Naive B cell (primary cell): ENCODE measurements around the gene SMIM23. TPM values are rescaled to one million over a fixed set of nuclear protein-coding genes. Genes with fewer than 3 reads are reported as not detected.

ENCODE experiments used
- ATAC-seq, 2 donors: fragments of 150-1000 bp; cut with Tn5 transposase; 2 replicates each; pipeline ENCODE4 v1.10.0; 2021; ENCODE audit warnings: low read depth in 2 of 2, mild to moderate bottlenecking in 2 of 2, moderate library complexity in 2 of 2
- DNase-seq: peaks from one replicate; pipeline ENCODE4 v3.0.0; 2022
- H3K27ac Mint-ChIP-seq, 6 donors: one replicate each; pipeline ENCODE4 v1.8.0; 2020 to 2022; ENCODE audit warnings: mild to moderate bottlenecking in 6 of 6, mixed read lengths in 6 of 6, moderate library complexity in 5 of 6, inconsistent platforms in 2 of 6
- H3K27me3 Mint-ChIP-seq, 3 donors: one replicate each; pipeline ENCODE4 v1.8.0; 2021 to 2022; ENCODE audit warnings: mixed read lengths in 3 of 3, mild to moderate bottlenecking in 1 of 3
- H3K36me3 Mint-ChIP-seq, 2 donors: one replicate each; pipeline ENCODE4 v1.8.0; 2020 to 2022; ENCODE audit warnings: mixed read lengths in 2 of 2, inconsistent platforms in 1 of 2, mild to moderate bottlenecking in 1 of 2
- H3K4me1 Mint-ChIP-seq, 3 donors: one replicate each; pipeline ENCODE4 v1.8.0; 2020 to 2022; ENCODE audit warnings: mixed read lengths in 3 of 3, inconsistent platforms in 1 of 3, mild to moderate bottlenecking in 1 of 3, moderate library complexity in 1 of 3
- H3K4me3 Mint-ChIP-seq, 8 donors: one replicate each; pipeline ENCODE4 v1.8.0; 2020 to 2022; ENCODE audit warnings: mild to moderate bottlenecking in 8 of 8, mixed read lengths in 8 of 8, moderate library complexity in 8 of 8, inconsistent platforms in 2 of 8
- H3K9me3 Mint-ChIP-seq, 7 donors: one replicate each; pipeline ENCODE4 v1.8.0; 2020 to 2022; ENCODE audit warnings: mixed read lengths in 7 of 7, mild to moderate bottlenecking in 5 of 7, inconsistent platforms in 2 of 7, moderate library complexity in 1 of 7
- polyA plus RNA-seq, 6 donors: library from polyadenylated mRNA; unstranded; fragments of 300-500 nt; fragmentation: Illumina TruSeq; gene quantifications; one replicate each; pipeline ENCODE4 v1.2.3, GENCODE V29; 2021; ENCODE audit warnings: low read depth in 6 of 6

The SMIM23 gene
- polyA plus RNA-seq, result not detected

DNA sequence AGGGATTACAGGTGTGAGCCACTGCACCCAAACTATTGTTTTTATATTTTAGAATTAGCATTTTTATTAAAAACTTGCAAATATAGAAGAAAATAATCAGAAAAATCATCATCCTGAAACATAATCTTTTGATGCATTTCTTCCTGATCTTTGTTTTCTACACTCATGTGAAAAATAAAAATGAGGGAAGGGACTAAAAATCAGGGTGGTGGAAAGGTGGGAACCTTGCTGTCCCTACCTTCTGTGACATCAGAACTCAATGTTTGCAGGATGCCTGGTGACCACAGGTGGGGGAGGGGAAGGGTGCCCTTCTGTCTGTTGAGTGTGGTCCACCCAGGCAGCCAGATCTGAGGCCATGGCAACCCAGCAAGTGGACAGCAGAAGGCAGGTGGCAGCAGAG lies at the start of gene SMIM23:
Gene SMIM23 (plus strand): TSS at position 301 of the 400 bp plus-strand sequence. CDS start 55 bp downstream, at position 356.
- no peaks in the 10 kb centered on the region for H3K36me3 Mint-ChIP-seq
- H3K27ac Mint-ChIP-seq, result no peak within 1 kb of the TSS
- H3K4me1 Mint-ChIP-seq, result no peaks in the 10 kb centered on the region
- no peak for ATAC-seq
- no peak for DNase-seq
- peaks cover 0 to 8% (median 0%) of the 10 kb centered on the region in 7 donors for H3K9me3 Mint-ChIP-seq
- H3K4me3 Mint-ChIP-seq, result no peak within 1 kb of the TSS
- H3K27me3 Mint-ChIP-seq, result peaks cover 6 to 10% (median 9%) of the 10 kb centered on the region in 3 donors

DNA sequence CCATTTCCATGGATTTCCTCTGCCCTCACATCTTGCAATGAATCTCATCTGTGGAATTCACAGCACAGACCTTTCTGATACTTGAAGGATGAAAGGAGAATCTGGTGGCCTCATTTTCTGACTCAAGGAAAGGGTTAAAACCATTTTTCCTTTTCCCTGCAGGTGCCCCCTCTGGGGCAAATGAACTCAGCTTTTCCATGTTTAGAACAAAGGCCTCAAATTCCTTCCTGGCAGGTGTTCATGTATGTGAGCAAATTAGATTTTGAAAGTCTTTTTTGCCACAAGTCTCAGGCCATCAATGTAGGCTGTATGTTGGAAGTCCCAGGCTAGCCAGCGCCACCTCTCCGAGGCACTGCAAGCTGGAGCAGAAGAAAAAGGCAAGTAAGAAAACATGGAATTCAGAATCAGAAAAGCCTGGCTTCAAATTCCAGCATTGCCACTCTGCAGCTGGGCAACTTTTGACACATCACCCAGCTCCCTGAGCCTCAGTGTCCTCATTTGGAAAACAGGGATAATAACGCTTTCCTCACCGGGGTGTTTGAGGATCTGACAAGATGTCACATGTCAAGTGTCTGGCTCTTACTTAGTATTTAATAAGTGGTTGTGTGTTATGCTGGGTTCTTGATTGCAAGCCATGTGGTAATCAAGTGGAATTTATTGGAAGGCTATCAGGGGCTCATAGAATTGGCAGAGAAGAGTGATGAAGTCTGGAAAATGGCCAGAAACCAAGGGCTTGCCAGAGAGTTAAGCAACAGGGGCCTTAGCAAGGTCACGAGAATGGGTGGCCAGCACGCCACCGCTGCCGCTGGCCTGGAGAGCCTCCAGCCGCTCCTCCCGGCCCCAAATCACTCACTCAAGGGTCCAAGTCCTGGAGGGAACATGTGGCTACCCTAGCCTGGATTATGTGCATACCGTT lies 48.4 kb upstream of the SMIM23 start:
- no peaks in the 10 kb centered on the region for H3K36me3 Mint-ChIP-seq
- no peaks in the 10 kb centered on the region for H3K9me3 Mint-ChIP-seq
- peaks cover 11 to 13% (median 12%) of the 10 kb centered on the region in 3 donors for H3K4me1 Mint-ChIP-seq
- H3K4me3 Mint-ChIP-seq, result no peak overlapping the region
- DNase-seq, result no peak
- H3K27ac Mint-ChIP-seq, result no peak overlapping the region
- no peak for ATAC-seq
- no peaks in the 10 kb centered on the region for H3K27me3 Mint-ChIP-seq

GRCh38 chr5:171738501-171738900 lies 47.1 kb upstream of the SMIM23 start:
- H3K4me1 Mint-ChIP-seq, result peaks cover 19 to 25% (median 24%) of the 10 kb centered on the region in 3 donors
- no peak overlapping the region for H3K27ac Mint-ChIP-seq
- no peak overlapping the region for H3K4me3 Mint-ChIP-seq
- ATAC-seq (no peak), DNase-seq (no peak)
- no peaks in the 10 kb centered on the region for H3K9me3 Mint-ChIP-seq
- H3K36me3 Mint-ChIP-seq, result no peaks in the 10 kb centered on the region
- H3K27me3 Mint-ChIP-seq, result no peaks in the 10 kb centered on the region

DNA sequence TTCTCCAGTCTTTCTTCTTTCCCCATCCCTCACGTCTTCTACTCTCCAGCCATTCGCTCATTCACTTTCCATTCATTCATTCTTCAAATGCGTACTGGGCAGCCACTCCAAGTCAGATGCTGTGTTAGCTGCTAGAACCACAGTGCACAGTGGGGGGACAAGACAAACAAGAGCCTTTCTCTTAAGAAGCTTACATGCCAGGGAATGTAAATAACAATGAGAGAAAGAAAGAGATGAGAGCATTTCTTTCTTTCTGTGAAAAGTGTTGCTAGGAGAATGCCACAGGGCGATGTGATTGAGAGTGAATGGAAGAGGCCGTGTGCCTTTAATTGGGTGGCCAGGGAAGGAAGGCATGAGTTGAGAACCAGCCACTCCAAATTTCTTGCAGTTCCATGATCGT lies 46.3 kb upstream of the SMIM23 start:
- H3K36me3 Mint-ChIP-seq, result no peaks in the 10 kb centered on the region
- peaks cover 19 to 28% (median 26%) of the 10 kb centered on the region in 3 donors for H3K4me1 Mint-ChIP-seq
- H3K27me3 Mint-ChIP-seq, result no peaks in the 10 kb centered on the region
- DNase-seq (no peak), ATAC-seq (no peak)
- H3K4me3 Mint-ChIP-seq, result no peak overlapping the region
- peak overlapping the region in 1 of 6 donors; percentile 70 for H3K27ac Mint-ChIP-seq
- no peaks in the 10 kb centered on the region for H3K9me3 Mint-ChIP-seq

DNA sequence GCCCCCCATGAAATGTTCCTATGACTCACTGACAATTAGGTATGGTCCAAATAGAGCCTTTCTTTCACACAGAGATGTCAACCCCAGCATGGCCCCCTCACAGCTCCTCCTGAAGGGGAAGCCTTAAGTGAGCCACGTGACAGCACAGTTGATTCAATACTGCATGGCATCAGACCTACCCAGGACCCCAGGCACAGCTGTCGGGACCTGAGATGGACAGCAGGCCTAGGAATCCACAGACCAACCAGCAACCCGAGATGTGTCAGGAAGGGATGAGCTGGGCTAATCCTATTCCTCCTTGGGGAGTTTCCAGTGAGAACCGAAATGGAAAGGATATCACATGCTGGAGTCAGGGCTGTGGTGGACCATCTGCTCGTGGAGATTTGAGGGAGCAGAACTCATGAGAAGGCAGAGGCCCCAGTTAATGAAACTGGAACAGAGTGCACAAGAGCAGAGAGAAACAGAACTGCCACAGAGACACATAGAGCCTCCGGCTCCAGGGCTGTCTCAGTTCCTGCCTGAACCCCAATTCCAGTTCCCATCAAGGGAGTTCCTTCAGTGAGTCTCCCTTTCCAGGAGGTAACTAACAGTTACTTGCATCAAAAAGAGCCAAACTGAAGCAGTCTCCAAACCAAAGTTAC lies 42.1 kb upstream of the SMIM23 start:
- peaks cover 0 to 2% (median 0%) of the 10 kb centered on the region in 7 donors for H3K9me3 Mint-ChIP-seq
- no peaks in the 10 kb centered on the region for H3K27me3 Mint-ChIP-seq
- H3K4me3 Mint-ChIP-seq, result peak overlapping the region in 3 of 8 donors; percentile 10 to 82 (median 61)
- H3K36me3 Mint-ChIP-seq, result no peaks in the 10 kb centered on the region
- peak overlapping the region; percentile 12 to 92 (median 86) for H3K27ac Mint-ChIP-seq
- DNase-seq (no peak), ATAC-seq (peak in 1 of 2 donors; percentile 11)
- H3K4me1 Mint-ChIP-seq, result peaks cover 19 to 28% (median 26%) of the 10 kb centered on the region in 3 donors

- H3K4me3 Mint-ChIP-seq, result no peak overlapping the region
- peaks cover 0 to 2% (median 0%) of the 10 kb centered on the region in 7 donors for H3K9me3 Mint-ChIP-seq
- peak overlapping the region in 4 of 6 donors; percentile 12 to 73 (median 44) for H3K27ac Mint-ChIP-seq
- H3K4me1 Mint-ChIP-seq, result peaks cover 19 to 28% (median 26%) of the 10 kb centered on the region in 3 donors
- ATAC-seq, result no peak
- H3K36me3 Mint-ChIP-seq, result no peaks in the 10 kb centered on the region
- no peak for DNase-seq
- H3K27me3 Mint-ChIP-seq, result no peaks in the 10 kb centered on the region
Measured at GRCh38 chr5:171744264-171744663, 41.4 kb upstream of the SMIM23 start.

DNA sequence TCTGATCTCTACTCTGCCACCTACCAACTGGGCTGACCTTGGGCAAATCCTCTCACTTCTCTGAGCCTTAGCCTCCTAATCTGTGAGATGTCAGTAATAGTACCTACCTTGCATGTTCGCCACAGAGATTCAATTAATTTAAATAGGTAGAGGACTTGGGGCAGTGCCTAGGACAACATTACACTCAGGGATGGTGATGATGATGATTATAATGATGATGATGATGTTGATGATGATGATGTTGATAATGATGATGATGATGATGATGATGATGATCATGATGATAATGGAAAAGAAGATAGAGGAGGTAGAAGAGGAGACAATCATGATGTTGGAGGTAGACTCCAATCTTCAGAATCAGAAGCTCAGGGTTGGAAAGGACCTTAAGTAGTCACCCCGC lies 40.7 kb upstream of the SMIM23 start:
- ATAC-seq (no peak), DNase-seq (no peak)
- Mint-ChIP-seq H3K4me3 (no peak overlapping the region), H3K27ac (peak overlapping the region in 1 of 6 donors; percentile 43), H3K36me3 (no peaks in the 10 kb centered on the region), H3K27me3 (no peaks in the 10 kb centered on the region), H3K9me3 (peaks cover 0 to 2% (median 0%) of the 10 kb centered on the region in 7 donors), H3K4me1 (peaks cover 19 to 28% (median 26%) of the 10 kb centered on the region in 3 donors)

DNA sequence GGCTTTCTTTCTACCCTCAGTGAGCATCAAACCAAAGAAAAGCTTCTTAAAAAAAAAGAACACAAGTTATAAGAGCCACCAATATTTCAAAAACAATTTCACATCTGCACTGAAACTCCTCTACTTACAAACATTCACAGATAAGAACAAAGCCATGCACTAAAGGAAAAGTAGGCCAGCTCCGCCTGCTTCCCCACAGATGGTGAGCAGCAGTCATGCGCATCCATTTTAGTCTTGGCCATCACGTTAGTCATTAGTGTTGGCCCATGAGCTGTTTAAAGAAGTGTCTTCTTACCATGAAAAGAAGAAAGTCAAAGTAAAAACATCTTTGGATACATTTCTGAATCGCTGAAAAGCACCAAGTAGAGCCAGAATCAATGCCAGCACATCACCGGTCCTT lies 40.0 kb upstream of the SMIM23 start:
- Mint-ChIP-seq H3K4me1 (peaks cover 19 to 28% (median 26%) of the 10 kb centered on the region in 3 donors), H3K36me3 (no peaks in the 10 kb centered on the region), H3K27ac (no peak overlapping the region), H3K27me3 (no peaks in the 10 kb centered on the region), H3K4me3 (no peak overlapping the region), H3K9me3 (peaks cover 0 to 2% (median 0%) of the 10 kb centered on the region in 7 donors)
- DNase-seq, result no peak
- ATAC-seq, result no peak

DNA sequence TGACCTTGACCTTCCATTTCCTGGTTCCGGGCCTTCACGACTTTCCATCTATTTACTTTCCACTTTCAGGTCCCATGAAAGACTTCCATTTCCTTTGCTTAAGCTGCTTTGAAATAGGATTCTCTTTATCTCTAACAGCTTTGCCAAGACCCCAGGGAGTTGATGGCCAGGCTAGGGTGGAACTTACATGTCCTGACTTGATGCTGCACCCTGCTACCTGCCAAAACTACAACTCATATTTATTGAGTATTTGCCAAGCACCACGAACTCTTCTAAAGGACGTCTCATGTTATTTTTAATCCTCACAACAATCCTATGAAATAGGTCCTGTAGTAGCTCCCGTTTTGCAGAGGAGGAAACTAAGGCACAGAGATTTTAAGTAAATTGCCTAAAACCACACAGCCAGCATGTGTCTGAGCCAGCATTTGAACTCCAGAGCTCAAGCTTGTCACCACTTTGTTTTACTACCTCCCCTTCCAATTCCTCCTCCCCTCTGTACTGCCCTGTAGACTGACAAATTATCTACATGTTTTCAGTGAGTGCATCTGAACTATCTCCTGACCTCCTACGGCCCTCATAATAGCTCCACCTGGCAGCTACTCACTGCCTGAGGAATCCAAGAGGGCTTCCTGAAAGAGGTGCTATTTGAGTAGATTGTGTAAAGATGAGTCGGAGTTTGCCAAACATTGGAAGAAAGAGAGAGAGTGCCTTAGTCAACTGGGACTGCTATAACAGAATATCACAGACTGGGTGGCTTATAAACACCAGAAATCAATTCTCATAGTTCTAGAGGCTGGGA lies 38.4 kb upstream of the SMIM23 start:
- ATAC-seq (no peak), DNase-seq (no peak)
- Mint-ChIP-seq H3K4me3 (no peak overlapping the region), H3K27ac (no peak overlapping the region), H3K27me3 (peaks cover 0 to 7% (median 0%) of the 10 kb centered on the region in 3 donors), H3K9me3 (peaks cover 0 to 2% (median 0%) of the 10 kb centered on the region in 7 donors), H3K36me3 (no peaks in the 10 kb centered on the region), H3K4me1 (peaks cover 7 to 16% (median 12%) of the 10 kb centered on the region in 3 donors)

DNA sequence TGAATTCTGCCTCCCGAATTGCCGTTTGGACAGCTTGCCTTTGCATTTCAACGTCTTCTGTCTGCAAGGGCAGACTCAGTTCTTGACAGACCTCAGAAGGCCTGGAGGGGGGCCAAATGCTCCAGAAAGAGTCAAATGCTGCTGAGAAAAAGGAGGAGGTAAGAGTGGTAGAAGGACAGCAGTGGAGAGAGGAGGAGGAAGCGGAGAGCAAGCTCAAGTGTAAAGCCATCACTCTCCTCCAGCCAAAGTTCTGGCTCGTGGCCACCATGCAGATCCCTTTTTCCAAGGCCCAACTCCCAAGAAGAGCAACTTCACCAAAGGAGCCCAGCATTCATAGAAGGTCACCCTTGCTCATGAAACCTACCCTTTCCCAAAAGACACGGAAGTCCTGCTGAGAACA lies 36.9 kb upstream of the SMIM23 start:
- Mint-ChIP-seq H3K27me3 (peaks cover 0 to 7% (median 0%) of the 10 kb centered on the region in 3 donors), H3K27ac (no peak overlapping the region), H3K9me3 (peaks cover 0 to 2% (median 0%) of the 10 kb centered on the region in 7 donors), H3K4me1 (peaks cover 0 to 2% (median 0%) of the 10 kb centered on the region in 3 donors), H3K36me3 (no peaks in the 10 kb centered on the region), H3K4me3 (no peak overlapping the region)
- DNase-seq (no peak), ATAC-seq (no peak)

DNA sequence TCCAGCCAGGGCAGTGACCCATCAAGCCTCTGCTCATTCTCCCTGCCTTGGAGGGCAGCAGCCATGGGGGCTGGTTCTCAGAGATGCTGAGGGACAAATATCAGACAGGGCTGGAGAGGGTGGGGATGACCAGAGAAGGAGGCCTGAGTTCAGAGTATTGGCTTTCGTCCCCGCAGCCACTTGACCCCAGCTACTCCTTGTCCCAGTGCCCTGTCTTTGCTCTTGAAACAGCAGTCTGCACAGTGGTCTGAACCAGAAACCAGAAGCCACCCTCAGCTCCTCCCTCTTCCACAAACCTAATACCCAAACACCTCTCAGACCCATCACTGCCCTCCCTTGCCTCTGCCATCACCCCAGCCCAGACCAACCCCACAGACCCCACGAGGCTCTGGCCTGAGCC lies 36.3 kb upstream of the SMIM23 start:
- Mint-ChIP-seq H3K27ac (peak overlapping the region in 2 of 6 donors; percentile 19 to 73), H3K36me3 (no peaks in the 10 kb centered on the region), H3K27me3 (peaks cover 0 to 7% (median 0%) of the 10 kb centered on the region in 3 donors), H3K4me3 (no peak overlapping the region), H3K4me1 (no peaks in the 10 kb centered on the region), H3K9me3 (peaks cover 0 to 2% (median 0%) of the 10 kb centered on the region in 7 donors)
- ATAC-seq (no peak), DNase-seq (no peak)

DNA sequence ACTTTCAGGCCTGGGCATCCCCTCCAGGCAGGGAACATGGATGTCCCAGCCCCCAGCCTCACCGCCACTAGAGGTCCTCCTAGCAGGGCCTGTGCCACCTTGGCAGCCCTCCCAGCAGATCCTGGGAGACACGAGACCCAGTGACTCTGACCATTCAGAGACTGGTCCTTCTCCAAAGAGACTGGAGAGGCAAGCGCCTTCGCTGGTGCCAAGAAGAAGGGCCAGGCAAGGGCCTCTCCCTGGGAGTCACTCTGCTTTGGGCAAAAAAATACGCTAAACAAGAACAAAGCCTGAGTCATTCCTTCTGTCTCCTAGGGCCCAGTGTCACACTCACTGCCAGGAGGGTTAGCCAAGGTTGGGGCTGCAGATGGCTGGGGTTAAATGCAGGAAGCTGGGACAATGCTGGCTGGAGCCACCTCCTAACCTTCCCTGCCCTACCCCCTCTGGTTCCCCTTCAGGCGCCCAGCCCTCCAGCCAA lies 35.3 kb upstream of the SMIM23 start:
- H3K36me3 Mint-ChIP-seq, result no peaks in the 10 kb centered on the region
- H3K9me3 Mint-ChIP-seq, result peaks cover 0 to 2% (median 0%) of the 10 kb centered on the region in 7 donors
- H3K4me1 Mint-ChIP-seq, result no peaks in the 10 kb centered on the region
- peaks cover 0 to 7% (median 0%) of the 10 kb centered on the region in 3 donors for H3K27me3 Mint-ChIP-seq
- no peak overlapping the region for H3K4me3 Mint-ChIP-seq
- ATAC-seq, result no peak
- DNase-seq, result no peak
- peak overlapping the region in 1 of 6 donors; percentile 90 for H3K27ac Mint-ChIP-seq

GRCh38 chr5:171755354-171755821 lies 30.2 kb upstream of the SMIM23 start:
- ATAC-seq (no peak), DNase-seq (no peak)
- Mint-ChIP-seq H3K27me3 (peaks cover 0 to 7% (median 0%) of the 10 kb centered on the region in 3 donors), H3K4me3 (no peak overlapping the region), H3K9me3 (peaks cover 0 to 17% (median 2%) of the 10 kb centered on the region in 7 donors), H3K4me1 (no peaks in the 10 kb centered on the region), H3K36me3 (no peaks in the 10 kb centered on the region), H3K27ac (peak overlapping the region in 1 of 6 donors; percentile 24)
